Amygdala (tissue), 56 donors: Measurements from ENCODE around the gene CCT7.
"Not testable (repeated sequence)": the region's sequence is repeated elsewhere in the genome, so short reads cannot be mapped to it uniquely, and the experiment has no call there.

Source experiments
- DNase-seq, 56 donors: peaks; one replicate each; lab custom pipeline; 2025; lab: John Stamatoyannopoulos, UW

Gene CCT7

DNA sequence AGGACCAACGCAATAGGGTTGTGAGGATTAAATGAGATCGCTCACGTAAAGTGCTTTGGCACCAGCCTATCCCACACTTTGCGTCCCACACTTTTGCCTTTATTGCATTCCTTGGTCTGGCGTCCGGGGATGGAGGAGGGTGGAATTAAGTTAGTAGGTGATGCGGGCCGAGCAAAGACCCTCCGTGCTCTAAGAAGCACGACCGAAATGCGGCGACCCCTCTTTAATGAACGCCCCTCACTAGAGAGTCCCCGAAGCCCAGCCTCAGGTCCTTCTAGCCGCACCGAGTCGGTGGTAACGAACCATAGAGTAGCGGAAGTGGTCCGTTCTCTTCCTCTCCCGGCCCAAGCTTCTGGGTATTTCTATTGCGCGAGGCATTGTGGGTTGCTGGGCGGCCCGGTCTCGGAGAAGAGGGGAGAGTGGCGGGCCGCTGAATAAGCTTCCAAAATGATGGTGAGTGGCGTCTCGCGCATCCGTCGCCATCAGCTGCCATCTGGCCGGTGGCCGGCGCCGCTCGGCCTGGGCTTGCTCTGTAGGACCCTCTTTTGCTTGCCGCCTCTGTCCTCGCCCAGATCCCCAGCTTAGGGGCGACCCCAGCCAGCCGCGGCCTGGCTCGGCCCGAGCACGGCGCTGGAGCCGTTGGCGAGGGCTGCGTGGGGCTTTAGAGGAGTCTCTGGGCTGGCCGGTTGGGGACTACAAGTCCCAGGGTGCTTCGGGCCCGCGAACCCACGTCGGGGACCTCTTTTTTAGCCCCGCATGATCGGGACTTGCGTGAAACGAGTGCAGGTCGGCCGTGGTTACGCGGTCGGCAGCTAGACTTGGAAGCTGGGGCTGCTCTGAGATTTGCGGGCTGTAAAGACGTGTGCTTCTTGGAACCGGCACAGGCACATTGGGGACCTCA, at the start of gene CCT7:
CCT7 (plus strand) TSS at position 377 of the 901 bp plus-strand sequence; CDS start at position 448, 71 bp downstream.
- DNase-seq, result peak; percentile 43 to 96 (median 90)

- DNase-seq, result no peak
Observed at GRCh38 chr2:73185965-73186364, 48.1 kb upstream of the CCT7 start.

- DNase-seq, result no peak
Observed at GRCh38 chr2:73187549-73187948, 46.6 kb upstream of the CCT7 start.

GRCh38 chr2:73197579-73197978, 36.5 kb upstream of the CCT7 start:
- DNase-seq, result no peak

DNA sequence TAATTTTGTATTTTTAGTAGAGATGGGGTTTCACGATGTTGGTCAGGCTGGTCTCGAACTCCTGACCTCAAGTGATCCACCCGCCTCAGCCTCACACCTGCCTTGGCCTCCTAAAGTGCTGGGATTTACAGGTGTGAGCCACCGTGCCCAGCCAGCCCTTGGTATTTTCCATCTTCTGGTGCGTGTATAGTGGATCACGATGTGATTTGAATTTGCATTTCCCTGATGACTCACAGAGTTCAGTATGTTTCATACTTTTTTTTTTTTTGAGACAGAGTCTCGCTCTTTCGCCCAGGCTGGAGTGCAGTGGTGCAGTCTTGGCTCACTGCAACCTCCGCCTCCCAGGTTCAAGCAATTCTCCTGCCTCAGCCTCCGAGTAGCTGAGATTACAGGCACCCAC, 33.8 kb upstream of the CCT7 start:
- not testable (repeated sequence) for DNase-seq

- DNase-seq, result no peak
Observed at GRCh38 chr2:73202156-73203054, 31.7 kb upstream of the CCT7 start, which contains the start of gene NOTO. Gene NOTO (plus strand): TSS chr2:73202574. CDS start chr2:73202667, 93 bp downstream.

DNA sequence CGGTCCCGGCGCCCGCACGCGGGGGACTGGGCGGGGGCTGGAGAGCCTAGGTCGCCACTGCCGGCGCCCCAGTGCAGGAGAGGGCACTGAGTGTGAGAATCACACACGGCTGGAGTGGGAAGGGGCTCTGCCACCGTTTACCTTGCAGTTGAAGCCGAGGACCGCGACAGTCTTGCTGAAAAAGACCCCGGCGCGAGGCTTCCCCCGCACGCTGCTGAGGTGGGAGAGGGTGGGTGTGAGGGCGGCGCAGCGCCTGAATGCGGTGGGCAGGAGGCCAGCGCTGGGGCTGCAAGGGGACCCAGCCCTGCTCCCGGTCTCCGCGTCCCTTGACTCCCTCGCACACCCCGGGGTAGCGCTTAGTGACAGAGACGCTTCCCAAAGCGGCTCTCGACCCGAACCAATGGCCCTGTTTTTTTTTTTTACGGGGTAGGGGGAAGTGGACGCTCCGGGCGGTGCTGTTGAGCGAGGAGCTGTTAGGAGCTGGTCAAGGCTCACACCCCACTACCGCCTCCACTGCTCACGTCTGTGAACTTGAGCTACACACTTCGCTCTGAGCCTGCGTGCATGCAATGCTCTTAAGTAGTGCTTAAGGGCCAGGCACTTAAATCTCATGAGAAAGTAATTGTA, 30.9 kb upstream of the CCT7 start:
- DNase-seq, result no peak

DNA sequence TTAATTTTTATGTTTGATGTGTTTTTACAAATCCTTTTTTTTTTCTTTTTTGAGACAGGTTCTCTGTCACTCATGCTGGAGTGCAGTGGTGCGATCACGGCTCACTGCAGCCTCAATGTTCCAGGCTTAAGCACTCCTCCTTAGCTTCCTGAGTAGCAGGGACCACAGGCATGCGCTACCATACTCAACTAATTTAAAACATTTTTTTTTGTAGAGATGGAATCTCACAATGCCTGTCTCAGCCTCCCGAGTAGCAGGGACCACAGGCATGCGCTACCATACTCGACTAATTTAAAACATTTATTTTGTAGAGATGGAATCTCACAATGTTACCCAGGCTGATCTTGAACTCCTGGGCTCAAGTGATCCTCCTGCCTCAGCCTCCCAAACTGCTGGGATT, 28.5 kb upstream of the CCT7 start:
- DNase-seq, result no peak

- no peak for DNase-seq
Observed at GRCh38 chr2:73208258-73208657, 25.9 kb upstream of the CCT7 start.

DNA sequence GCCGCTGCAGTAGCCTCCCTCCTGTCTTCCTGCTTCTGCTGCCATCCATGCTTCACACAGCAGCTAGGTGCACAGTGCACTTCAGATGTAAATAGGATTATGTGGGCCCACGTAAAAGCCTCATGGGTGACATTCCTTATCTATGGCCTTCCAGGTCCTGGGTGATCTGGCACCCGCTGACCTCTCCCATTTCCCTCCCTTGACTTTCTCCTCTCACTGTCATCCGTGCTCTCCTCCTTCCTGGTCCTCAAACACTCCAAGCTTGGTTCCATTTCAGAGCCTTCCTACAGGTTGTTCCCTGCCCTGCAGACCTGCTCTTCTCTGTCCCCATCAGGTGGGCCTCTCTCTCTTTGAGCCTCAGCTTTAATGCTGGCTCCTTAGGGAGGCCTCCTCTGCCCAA, 24.1 kb upstream of the CCT7 start:
- no peak for DNase-seq

DNA sequence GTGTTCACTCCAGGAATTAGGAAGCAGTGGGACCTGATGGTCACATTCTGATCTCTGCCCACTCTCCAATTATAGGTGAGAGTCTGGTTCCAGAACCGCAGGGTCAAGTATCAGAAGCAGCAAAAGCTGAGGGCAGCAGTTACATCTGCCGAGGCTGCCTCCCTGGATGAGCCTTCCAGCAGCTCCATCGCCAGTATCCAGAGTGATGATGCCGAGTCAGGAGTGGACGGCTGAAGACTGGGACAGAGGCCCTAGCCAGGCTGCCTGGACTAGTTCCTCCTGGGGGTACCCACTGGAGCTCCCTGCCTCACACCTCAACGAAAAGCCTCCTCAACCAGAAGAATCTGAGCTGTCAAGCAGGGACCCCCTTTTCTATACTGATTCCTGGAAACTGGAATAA, 23.4 kb upstream of the CCT7 start:
- DNase-seq, result no peak

DNA sequence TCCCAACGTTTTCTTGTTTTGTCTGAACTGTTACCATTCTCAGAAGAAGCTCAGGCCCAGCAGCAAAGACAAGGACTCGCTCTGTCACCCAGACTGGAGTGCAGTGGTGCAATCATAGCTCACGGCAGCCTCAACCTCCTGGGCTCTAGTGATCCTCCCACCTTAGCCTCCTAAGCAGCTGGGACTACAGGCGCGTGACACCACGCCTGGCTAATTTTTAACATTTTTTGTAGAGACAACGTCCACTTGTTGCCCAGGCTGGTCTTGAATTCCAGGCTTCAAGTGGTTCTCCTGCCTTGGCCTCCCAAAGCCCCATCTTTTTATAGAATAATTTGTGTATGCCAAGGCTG, 22.0 kb upstream of the CCT7 start:
- no peak for DNase-seq

GRCh38 chr2:73212448-73213176, 21.5 kb upstream of the CCT7 start:
- DNase-seq, result peak in 47 of 56 donors; percentile 4 to 73 (median 31)

DNA sequence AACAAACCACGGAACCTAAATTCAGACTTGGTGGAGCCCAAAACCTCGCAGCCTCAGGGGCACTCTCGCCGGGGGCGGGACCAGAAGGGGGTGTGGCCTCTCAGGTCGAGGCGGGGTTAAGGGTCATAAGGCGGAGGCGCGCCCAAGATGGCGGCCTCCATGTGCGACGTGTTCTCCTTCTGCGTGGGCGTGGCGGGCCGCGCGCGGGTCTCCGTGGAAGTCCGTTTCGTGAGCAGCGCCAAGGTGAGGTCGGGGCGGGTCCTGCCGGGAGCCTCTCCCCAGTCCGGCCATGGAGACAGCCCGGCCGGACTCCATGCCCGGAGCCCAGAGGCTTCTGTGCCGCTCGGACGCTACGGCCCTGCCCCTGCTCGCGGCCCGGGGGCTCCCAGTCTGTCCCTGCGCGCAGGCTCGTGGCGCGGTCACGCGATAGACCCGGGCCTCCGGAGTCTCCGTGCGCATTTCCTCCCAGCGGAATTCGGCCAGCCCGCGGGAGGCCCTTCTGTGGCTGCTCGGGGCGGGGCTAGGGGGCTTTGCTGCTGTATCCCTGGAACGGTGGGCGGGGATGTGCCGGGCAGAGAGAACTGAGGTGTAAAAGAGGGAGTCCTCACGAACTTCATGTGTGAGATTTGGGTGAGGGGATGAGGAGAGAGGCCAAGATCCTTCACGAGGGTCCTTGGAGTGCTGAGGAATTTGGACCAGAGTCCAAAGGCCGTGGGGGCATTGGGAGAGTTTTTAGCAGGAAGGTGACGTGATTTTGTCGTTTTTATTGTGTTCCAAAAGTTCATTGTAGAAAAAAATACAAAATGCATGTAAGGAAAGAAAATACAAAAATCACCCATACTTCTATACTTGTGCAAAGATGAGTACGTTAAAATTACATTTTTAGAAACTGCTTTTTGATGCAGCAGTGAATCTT, 19.7 kb upstream of the CCT7 start, which contains the start of gene SMYD5:
SMYD5 (plus strand) TSS at position 126 of the 916 bp plus-strand sequence; CDS start at position 148, 22 bp downstream.
- DNase-seq, result peak in 54 of 56 donors; percentile 14 to 85 (median 70)

- no peak for DNase-seq
Observed at GRCh38 chr2:73215254-73215653, 18.9 kb upstream of the CCT7 start.

GRCh38 chr2:73217160-73217559, 16.9 kb upstream of the CCT7 start:
- no peak for DNase-seq

- no peak for DNase-seq
Observed at GRCh38 chr2:73217826-73218225, 16.3 kb upstream of the CCT7 start.

DNA sequence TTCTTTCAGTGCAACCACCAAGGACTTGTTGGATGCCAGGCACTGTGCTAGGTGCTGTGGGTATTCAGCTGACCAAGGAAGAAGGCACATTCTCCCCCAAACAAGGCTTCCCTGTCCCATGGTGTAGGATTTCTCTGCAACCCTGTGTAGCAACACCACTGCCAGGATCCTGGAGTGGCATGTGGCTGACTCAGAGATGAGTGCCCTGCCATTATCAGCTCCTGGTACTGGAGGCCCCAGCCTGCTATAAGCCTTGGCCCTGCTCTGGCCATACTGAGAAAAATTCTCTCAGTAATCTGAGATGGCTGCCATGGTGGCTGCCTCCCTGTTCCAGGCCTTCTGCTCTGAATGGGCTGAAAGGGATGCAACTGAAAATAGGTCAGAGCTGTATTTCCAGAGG, 15.8 kb upstream of the CCT7 start:
- DNase-seq, result no peak

- DNase-seq, result no peak
Observed at GRCh38 chr2:73223821-73224220, 10.3 kb upstream of the CCT7 start.
